ENCODE results near the gene GTF2A2. TPM values are rescaled to one million over a fixed set of nuclear protein-coding genes. Genes with fewer than 3 reads are reported as not detected.

The GTF2A2 gene
- total RNA-seq, 1 experiment from 2014 or later = 93.7 TPM

- H3K4me1 Mint-ChIP-seq (ENCODE audit: low read depth, unreplicated experiment) = peaks cover 48% of the 10 kb centered on the region
- BruUV-seq (replicated peaks) = no TSS peak
- intact Hi-C loops (cut with micrococcal nuclease; ENCODE audit: unreplicated experiment) = loop anchor here (2.0 kb wide), 1 partner anchor 15 kb away; no protein-coding TSS in a partner anchor
- CTCF ChIA-PET = interaction anchor here (1.1 kb wide), 1 partner anchor 23 kb away, joined by 3 read pairs; no protein-coding TSS in a partner anchor
- no peak for DNase-seq
- H3K27me3 Mint-ChIP-seq (ENCODE audit: unreplicated experiment) = peaks cover 7% of the 10 kb centered on the region
- H3K9me3 Mint-ChIP-seq (ENCODE audit: low read depth, unreplicated experiment) = peaks cover 7% of the 10 kb centered on the region
- no peak for TF ChIP-seq CTCF (IDR thresholded peaks at IDR 0.05; ENCODE audit: unreplicated experiment)
- H3K36me3 Mint-ChIP-seq (ENCODE audit: insufficient read depth, unreplicated experiment) = peaks cover 18% of the 10 kb centered on the region
- no peak overlapping the region for H3K4me3 Mint-ChIP-seq (ENCODE audit: low read depth, unreplicated experiment)
- H3K27ac Mint-ChIP-seq (ENCODE audit: unreplicated experiment) = peak overlapping the region; percentile 62
These were observed 47.3 kb downstream of the GTF2A2 start for GRCh38 chr15:59609730-59610712.

GRCh38 chr15:59605994-59606393 lies 51.3 kb downstream of the GTF2A2 start:
- intact Hi-C loops (cut with micrococcal nuclease; ENCODE audit: unreplicated experiment) = no loop called here
- BruUV-seq (replicated peaks) = no TSS peak

DNA sequence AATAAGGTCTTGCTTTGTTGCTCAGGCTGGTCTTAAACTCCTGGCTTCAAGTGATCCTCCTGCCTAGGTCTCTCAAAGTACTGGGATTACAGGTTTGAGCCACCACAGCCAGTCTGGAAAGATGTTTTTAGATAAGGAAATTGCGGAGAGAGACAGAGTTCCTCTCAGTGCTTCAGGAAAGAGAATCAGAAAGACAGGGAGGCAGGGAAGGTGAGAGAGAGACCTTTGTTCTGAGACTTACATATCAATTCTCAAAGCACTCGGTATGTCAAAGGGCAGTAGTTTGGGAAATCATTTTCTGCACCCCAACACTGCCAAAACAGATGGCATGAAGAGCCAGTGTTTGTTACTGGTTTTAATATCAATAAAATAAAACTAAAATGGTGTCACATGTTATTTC lies 58.9 kb downstream of the GTF2A2 start:
- no peaks in the 10 kb centered on the region for H3K27me3 Mint-ChIP-seq (ENCODE audit: unreplicated experiment)
- peaks cover 3% of the 10 kb centered on the region for H3K9me3 Mint-ChIP-seq (ENCODE audit: low read depth, unreplicated experiment)
- H3K4me3 Mint-ChIP-seq (ENCODE audit: low read depth, unreplicated experiment) = no peak overlapping the region
- H3K36me3 Mint-ChIP-seq (ENCODE audit: insufficient read depth, unreplicated experiment) = peaks cover 20% of the 10 kb centered on the region
- no peak for DNase-seq
- peak overlapping the region; percentile 33 for H3K27ac Mint-ChIP-seq (ENCODE audit: unreplicated experiment)
- CTCF ChIA-PET = no interaction called here
- intact Hi-C loops (cut with micrococcal nuclease; ENCODE audit: unreplicated experiment) = no loop called here
- H3K4me1 Mint-ChIP-seq (ENCODE audit: low read depth, unreplicated experiment) = peaks cover 45% of the 10 kb centered on the region
- BruUV-seq (replicated peaks) = no TSS peak
- TF ChIP-seq CTCF (IDR thresholded peaks at IDR 0.05; ENCODE audit: unreplicated experiment) = no peak

More at GRCh38 chr15:59605994-59606393, 51.3 kb downstream of the GTF2A2 start:
- CTCF ChIA-PET = interaction anchor here (0.6 to 0.7 kb wide), 2 partner anchors 28 to 168 kb away, joined by 4 to 7 read pairs; no protein-coding TSS in a partner anchor
- Mint-ChIP-seq H3K4me1 (ENCODE audit: low read depth, unreplicated experiment) (peaks cover 19% of the 10 kb centered on the region), H3K9me3 (ENCODE audit: low read depth, unreplicated experiment) (peaks cover 14% of the 10 kb centered on the region), H3K27me3 (ENCODE audit: unreplicated experiment) (peaks cover 5% of the 10 kb centered on the region), H3K27ac (ENCODE audit: unreplicated experiment) (no peak overlapping the region), H3K36me3 (ENCODE audit: insufficient read depth, unreplicated experiment) (peaks cover 2% of the 10 kb centered on the region), H3K4me3 (ENCODE audit: low read depth, unreplicated experiment) (no peak overlapping the region)
- no peak for TF ChIP-seq CTCF (IDR thresholded peaks at IDR 0.05; ENCODE audit: unreplicated experiment)
- DNase-seq = no peak

GRCh38 chr15:59596640-59597039 lies 60.7 kb downstream of the GTF2A2 start:
- peaks cover 20% of the 10 kb centered on the region for H3K36me3 Mint-ChIP-seq (ENCODE audit: insufficient read depth, unreplicated experiment)
- no peaks in the 10 kb centered on the region for H3K27me3 Mint-ChIP-seq (ENCODE audit: unreplicated experiment)
- intact Hi-C loops (cut with micrococcal nuclease; ENCODE audit: unreplicated experiment) = no loop called here
- DNase-seq = no peak
- H3K4me3 Mint-ChIP-seq (ENCODE audit: low read depth, unreplicated experiment) = no peak overlapping the region
- no peak for TF ChIP-seq CTCF (IDR thresholded peaks at IDR 0.05; ENCODE audit: unreplicated experiment)
- CTCF ChIA-PET = interaction anchor here (0.5 to 4.9 kb wide), 5 partner anchors 9 to 68 kb away, joined by 3 to 29 read pairs (median 3); partner anchors contain the start of gene GCNT3
- H3K4me1 Mint-ChIP-seq (ENCODE audit: low read depth, unreplicated experiment) = peaks cover 53% of the 10 kb centered on the region
- BruUV-seq (replicated peaks) = no TSS peak
- no peaks in the 10 kb centered on the region for H3K9me3 Mint-ChIP-seq (ENCODE audit: low read depth, unreplicated experiment)
- H3K27ac Mint-ChIP-seq (ENCODE audit: unreplicated experiment) = peak overlapping the region; percentile 95

All from Calu3 (cell line).